ENCODE results near the gene SIRT2. TPM values are rescaled to one million over a fixed set of nuclear protein-coding genes. Genes with fewer than 3 reads are reported as not detected.
"Not testable (repeated sequence)": the region's sequence is repeated elsewhere in the genome, so short reads cannot be mapped to it uniquely, and the experiment has no call there.

Gene SIRT2
- total RNA-seq, 1 experiment from 2014 or later = 102 TPM

- peak; percentile 35 for DNase-seq (ENCODE audit: low read depth)
Observed at GRCh38 chr19:38898788-38899446, 501 bp downstream of the SIRT2 start.

GRCh38 chr19:38894968-38895367 is 4.5 kb downstream of the SIRT2 start:
- DNase-seq (ENCODE audit: low read depth) = no peak

DNA sequence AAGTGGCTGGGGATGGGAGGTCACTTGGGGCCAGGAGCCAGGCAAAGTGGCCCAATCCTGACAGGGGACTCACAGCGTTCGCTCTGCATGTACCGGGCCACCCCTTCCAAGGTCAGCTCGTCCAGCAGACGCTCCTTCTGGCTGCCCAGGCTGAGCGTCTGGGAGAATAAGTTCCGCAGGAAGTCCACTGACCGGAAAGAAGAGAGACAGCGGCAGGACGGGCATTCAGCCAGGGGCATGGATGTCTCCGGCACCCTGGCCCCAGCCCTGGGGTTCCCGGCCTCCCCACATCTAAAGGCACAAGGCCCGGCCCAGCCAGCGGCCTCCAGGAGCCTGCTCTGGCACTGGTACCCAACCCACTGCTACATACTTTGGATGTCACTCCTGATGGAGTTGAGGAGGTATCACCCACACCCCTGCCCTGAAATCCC is 6.1 kb downstream of the SIRT2 start:
- DNase-seq (ENCODE audit: low read depth) = no peak

DNA sequence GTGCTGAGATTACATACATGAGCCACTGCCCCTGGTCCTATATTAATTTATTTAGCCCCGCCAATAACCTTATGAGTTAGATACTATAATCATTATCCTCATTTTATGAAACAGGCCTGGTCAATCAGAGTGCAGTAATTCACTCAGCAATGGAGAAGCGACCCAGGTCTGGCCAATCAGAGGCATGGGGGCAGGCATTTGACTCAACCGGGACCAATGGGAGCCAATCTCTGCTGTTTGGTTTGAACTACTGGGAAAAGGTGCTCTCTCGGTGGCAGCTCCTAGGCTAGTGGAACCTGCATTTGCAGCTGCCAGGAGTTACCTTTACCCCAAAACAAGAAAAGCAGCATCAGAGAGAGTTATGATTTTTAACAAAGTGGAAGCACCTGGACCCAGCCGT is 6.6 kb downstream of the SIRT2 start:
- no peak for DNase-seq (ENCODE audit: low read depth)

DNA sequence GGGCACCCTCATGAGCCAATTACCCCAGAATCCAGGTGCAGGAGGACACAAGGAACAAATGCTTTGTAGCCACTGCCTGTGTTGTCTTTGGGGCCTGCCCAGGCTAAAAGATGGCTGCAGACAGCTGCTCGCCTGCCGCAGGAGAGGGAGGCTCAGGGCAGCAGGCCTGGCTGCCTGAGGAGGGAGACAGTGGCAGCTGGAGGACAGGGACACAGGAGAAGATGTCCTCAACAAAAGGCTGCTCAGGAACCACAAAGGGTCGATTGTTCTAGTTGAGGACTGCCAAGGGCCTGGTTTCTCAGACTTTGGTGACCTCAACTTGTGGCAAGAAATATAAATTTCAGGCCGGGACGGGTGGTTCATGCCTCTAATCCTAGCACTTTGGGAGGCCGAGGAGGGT is 7.6 kb downstream of the SIRT2 start:
- no peak for DNase-seq (ENCODE audit: low read depth)

DNA sequence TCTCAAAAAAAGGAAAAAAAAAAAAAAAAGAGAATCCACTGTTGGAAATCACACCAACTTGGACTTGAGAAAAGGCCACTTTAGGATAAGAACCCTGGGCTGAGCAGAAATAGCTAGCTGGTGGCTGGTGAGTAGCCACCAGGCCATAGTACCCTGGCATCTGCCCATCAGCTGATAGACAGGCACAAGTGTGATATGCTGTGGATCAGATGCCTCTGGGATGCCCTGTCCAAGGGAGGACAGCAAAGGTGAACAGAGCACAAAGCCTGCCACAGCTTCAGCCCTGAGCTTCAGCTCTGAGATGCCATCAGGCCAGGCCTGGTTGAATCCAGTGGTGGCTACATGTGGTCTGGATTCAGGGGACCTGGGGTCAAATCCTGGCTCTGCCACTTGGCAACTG is 8.7 kb downstream of the SIRT2 start:
- DNase-seq (ENCODE audit: low read depth) = no peak

DNA sequence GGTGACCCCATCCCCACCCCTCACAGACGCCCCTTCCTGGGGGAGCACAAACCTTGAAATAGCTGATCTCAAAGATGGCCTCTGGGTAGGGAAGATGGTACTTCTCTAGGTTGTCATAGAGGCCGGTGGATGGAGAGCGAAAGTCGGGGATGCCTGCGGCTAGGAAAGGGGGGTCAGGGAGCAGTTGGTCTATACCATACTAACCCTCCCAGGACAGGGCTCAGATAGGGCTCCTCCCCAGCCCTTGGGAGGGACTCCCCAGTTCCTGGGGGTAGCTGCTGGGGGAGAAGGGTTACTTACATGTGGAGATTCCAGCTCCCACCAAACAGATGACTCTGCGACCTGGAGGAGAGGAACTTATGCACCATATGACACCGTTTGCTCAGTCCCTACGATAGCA is 9.6 kb downstream of the SIRT2 start:
- DNase-seq (ENCODE audit: low read depth) = no peak

DNA sequence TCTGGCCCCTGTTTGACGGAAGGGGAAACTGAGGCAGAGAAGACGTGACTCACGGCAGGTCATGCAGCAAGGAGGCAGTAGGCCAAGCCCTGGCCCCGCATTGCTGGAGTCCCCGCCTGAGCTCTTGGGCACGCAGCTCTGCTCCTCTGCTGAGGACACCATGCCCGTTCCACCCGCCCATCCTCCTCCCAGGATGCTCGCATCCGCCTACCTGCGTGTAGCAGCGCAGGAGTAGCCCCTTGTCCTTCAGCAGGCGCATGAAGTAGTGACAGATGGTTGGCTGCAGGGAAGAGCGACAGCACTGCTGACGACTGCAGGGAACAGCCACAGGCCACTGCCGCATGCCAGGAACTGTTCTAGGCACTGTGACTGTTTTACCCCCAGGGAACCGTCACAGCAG is 10.5 kb downstream of the SIRT2 start:
- DNase-seq (ENCODE audit: low read depth) = no peak

- DNase-seq (ENCODE audit: low read depth) = not testable (repeated sequence)
Observed at GRCh38 chr19:38884691-38885090, 14.7 kb downstream of the SIRT2 start.

- no peak for DNase-seq (ENCODE audit: low read depth)
Observed at GRCh38 chr19:38883286-38883685, 16.1 kb downstream of the SIRT2 start.

- DNase-seq (ENCODE audit: low read depth) = no peak
Observed at GRCh38 chr19:38880882-38881609, 18.4 kb downstream of the SIRT2 start.

- DNase-seq (ENCODE audit: low read depth) = no peak
Observed at GRCh38 chr19:38880076-38880881, 19.1 kb downstream of the SIRT2 start.

DNA sequence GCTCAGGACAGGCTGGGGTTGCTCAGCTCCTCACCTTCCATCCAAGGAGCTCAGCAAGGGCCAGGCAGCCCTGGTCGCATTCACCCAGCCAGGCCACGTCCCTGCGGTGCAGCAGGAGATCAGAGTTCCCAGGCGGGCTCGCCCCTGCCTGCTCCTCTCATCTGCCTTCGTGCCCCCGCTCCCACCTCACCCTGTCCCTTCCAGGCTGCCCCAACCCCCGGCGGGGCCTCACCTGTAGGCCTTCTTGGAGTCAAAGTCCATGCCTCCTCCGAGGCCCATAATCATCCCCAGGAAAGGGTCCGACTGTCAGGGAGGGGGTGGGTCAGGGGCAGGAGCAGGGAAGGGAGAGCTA is 20.0 kb downstream of the SIRT2 start:
- DNase-seq (ENCODE audit: low read depth) = no peak

GRCh38 chr19:38878575-38879399 is 20.6 kb downstream of the SIRT2 start:
- DNase-seq (ENCODE audit: low read depth) = no peak

- no peak for DNase-seq (ENCODE audit: low read depth)
Observed at GRCh38 chr19:38877781-38878574, 21.4 kb downstream of the SIRT2 start, which contains the start of gene RINL. Gene RINL, minus strand, starts transcription at chr19:38878275. Its CDS starts 1,533 bp downstream, at chr19:38876742.

DNA sequence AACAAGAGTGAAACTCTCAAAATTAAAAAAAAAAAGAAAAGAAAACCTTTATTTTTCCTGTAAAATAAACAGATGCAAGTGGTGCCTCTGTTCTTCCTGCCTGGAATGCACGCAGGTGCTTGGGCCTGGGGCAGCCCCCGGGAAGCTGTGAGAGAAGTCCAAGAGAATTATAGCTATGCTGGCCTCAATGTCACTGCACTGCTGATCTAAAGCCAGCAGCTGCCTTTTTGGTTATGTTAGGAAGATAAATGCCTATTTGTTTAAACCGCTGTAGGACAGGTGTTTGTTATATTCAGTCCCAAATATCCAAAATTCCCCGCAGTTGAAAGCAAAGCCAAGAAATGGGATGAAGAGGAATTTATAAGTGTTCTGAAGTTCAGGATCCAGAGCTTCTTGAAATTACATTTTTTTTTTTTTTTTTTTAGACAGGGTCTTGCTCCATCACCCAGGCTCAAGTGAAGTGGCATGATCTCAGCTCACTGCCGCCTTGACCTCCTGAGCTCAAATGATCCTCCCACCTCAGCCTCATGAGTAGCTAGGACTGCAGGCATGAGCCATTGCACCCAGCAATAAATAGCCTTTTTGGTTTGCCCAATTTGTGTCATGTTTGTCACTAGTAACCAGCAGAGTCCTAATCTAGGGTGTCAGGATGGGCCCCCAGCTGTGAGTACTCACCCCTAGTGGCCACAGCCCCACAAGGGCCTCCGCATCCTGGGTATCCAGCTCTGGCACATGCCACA is 23.6 kb downstream of the SIRT2 start:
- no peak for DNase-seq (ENCODE audit: low read depth)

DNA sequence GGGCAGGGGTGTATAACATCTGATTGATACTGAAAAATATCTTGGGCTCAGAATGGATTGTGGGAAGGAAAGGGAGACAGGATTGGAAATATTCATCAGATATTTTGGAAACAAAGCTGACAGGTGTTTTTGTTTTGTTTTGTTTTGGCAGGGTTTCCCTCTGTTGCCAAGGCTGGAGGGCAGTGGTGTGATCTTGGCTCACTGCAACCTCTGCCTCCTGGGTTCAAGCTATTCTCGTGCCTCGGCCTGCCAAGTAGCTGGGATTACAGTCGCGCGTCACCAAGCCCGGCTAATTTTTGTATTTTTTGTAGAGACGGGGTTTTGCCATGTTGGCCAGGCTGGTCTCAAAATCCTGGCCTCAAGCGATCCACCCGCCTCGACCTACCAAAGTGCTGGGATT is 26.0 kb downstream of the SIRT2 start:
- not testable (repeated sequence) for DNase-seq (ENCODE audit: low read depth)

- DNase-seq (ENCODE audit: low read depth) = no peak
Observed at GRCh38 chr19:38870612-38871011, 28.8 kb downstream of the SIRT2 start.

- peak; percentile 77 for DNase-seq (ENCODE audit: low read depth)
Observed at GRCh38 chr19:38869836-38870607, 29.4 kb downstream of the SIRT2 start.

All from RPMI7951 (cell line).